ENCODE data around the gene TRIM56.

- TF ChIP-seq ADNP (tag; IDR thresholded peaks at IDR 0.05): no peak
- TF ChIP-seq TBL1XR1 (IDR thresholded peaks at IDR 0.05; ENCODE audit: low read length in 2 of 2): no peak
- no peak for TF ChIP-seq ATF6 (CRISPR knock-in tag; IDR thresholded peaks at IDR 0.05)
- TF ChIP-seq STAT5B (CRISPR knock-in tag; IDR thresholded peaks at IDR 0.05): no peak
- no peak for TF ChIP-seq EP300 (IDR thresholded peaks at IDR 0.05; ENCODE audit: low read length)
- no peak for TF ChIP-seq STAT5A (IDR thresholded peaks at IDR 0.05; ENCODE audit: borderline replicate concordance, low read length)
- no peak for TF ChIP-seq E2F1 (CRISPR knock-in tag; IDR thresholded peaks at IDR 0.05)
- no peak for TF ChIP-seq NFIC (IDR thresholded peaks at IDR 0.05)
- no peak for TF ChIP-seq HDAC6 (IDR thresholded peaks at IDR 0.05; ENCODE audit: low read depth, low read length)
- TF ChIP-seq ZNF512 (tag; IDR thresholded peaks at IDR 0.05): no peak
- no peak for TF ChIP-seq RAD51 (IDR thresholded peaks at IDR 0.05; ENCODE audit: borderline replicate concordance, low read depth)
- TF ChIP-seq SRSF7 (optimal IDR thresholded peaks at IDR 0.05; ENCODE audit: low read depth, low read length): no peak
- TF ChIP-seq SETDB1 (IDR thresholded peaks at IDR 0.05; ENCODE audit: low read length): no peak
Observed at GRCh38 chr7:101113836-101114235, 28.6 kb downstream of the TRIM56 start.

All from K562 (cell line).